Measurements from ENCODE around the gene MAP2K6. TPM values are rescaled to one million over a fixed set of nuclear protein-coding genes. Genes with fewer than 3 reads are reported as not detected.

MAP2K6 gene
- total RNA-seq, 1 experiment from 2014 or later = 1.2 TPM

- no peak for DNase-seq (ENCODE audit: low read depth)
Observed at GRCh38 chr17:69533481-69534234, 119.2 kb downstream of the MAP2K6 start.

- no peak for DNase-seq (ENCODE audit: low read depth)
Observed at GRCh38 chr17:69534235-69534621, 119.7 kb downstream of the MAP2K6 start.

GRCh38 chr17:69535016-69535570 is 120.6 kb downstream of the MAP2K6 start:
- no peak for DNase-seq (ENCODE audit: low read depth)

GRCh38 chr17:69538795-69539194 is 124.3 kb downstream of the MAP2K6 start:
- DNase-seq (ENCODE audit: low read depth) = no peak

- peak; percentile 55 for DNase-seq (ENCODE audit: low read depth)
Observed at GRCh38 chr17:69539274-69539673, 124.8 kb downstream of the MAP2K6 start.

- DNase-seq (ENCODE audit: low read depth) = peak; percentile 83
Observed at GRCh38 chr17:69539781-69540319, 125.4 kb downstream of the MAP2K6 start.

GRCh38 chr17:69540356-69540755 is 125.9 kb downstream of the MAP2K6 start:
- no peak for DNase-seq (ENCODE audit: low read depth)

GRCh38 chr17:69547230-69547629 is 132.7 kb downstream of the MAP2K6 start:
- DNase-seq (ENCODE audit: low read depth) = no peak

GRCh38 chr17:69547947-69548346 is 133.4 kb downstream of the MAP2K6 start:
- no peak for DNase-seq (ENCODE audit: low read depth)

- DNase-seq (ENCODE audit: low read depth) = peak; percentile 10
Observed at GRCh38 chr17:69551212-69552010, 136.9 kb downstream of the MAP2K6 start.

- no peak for DNase-seq (ENCODE audit: low read depth)
Observed at GRCh38 chr17:69552986-69553667, 138.6 kb downstream of the MAP2K6 start.

- no peak for DNase-seq (ENCODE audit: low read depth)
Observed at GRCh38 chr17:69555056-69555455, 140.6 kb downstream of the MAP2K6 start.

GRCh38 chr17:69557339-69557738 is 142.8 kb downstream of the MAP2K6 start:
- DNase-seq (ENCODE audit: low read depth) = no peak

GRCh38 chr17:69558796-69559195 is 144.3 kb downstream of the MAP2K6 start:
- no peak for DNase-seq (ENCODE audit: low read depth)

- DNase-seq (ENCODE audit: low read depth) = peak; percentile 73
Observed at GRCh38 chr17:69560987-69561441, 146.5 kb downstream of the MAP2K6 start.

GRCh38 chr17:69561462-69561861 is 147.0 kb downstream of the MAP2K6 start:
- DNase-seq (ENCODE audit: low read depth) = no peak

- no peak for DNase-seq (ENCODE audit: low read depth)
Observed at GRCh38 chr17:69565447-69565846, 150.9 kb downstream of the MAP2K6 start.

GRCh38 chr17:69567130-69567529 is 152.6 kb downstream of the MAP2K6 start:
- DNase-seq (ENCODE audit: low read depth) = peak; percentile 14

GRCh38 chr17:69572747-69573146 is 158.2 kb downstream of the MAP2K6 start:
- DNase-seq (ENCODE audit: low read depth) = no peak

GRCh38 chr17:69573396-69573795 is 158.9 kb downstream of the MAP2K6 start:
- DNase-seq (ENCODE audit: low read depth) = no peak

- no peak for DNase-seq (ENCODE audit: low read depth)
Observed at GRCh38 chr17:69574257-69575197, 160.0 kb downstream of the MAP2K6 start.

Data from M059J (cell line).